ENCODE data around the gene INSIG1.

Gene INSIG1

DNA sequence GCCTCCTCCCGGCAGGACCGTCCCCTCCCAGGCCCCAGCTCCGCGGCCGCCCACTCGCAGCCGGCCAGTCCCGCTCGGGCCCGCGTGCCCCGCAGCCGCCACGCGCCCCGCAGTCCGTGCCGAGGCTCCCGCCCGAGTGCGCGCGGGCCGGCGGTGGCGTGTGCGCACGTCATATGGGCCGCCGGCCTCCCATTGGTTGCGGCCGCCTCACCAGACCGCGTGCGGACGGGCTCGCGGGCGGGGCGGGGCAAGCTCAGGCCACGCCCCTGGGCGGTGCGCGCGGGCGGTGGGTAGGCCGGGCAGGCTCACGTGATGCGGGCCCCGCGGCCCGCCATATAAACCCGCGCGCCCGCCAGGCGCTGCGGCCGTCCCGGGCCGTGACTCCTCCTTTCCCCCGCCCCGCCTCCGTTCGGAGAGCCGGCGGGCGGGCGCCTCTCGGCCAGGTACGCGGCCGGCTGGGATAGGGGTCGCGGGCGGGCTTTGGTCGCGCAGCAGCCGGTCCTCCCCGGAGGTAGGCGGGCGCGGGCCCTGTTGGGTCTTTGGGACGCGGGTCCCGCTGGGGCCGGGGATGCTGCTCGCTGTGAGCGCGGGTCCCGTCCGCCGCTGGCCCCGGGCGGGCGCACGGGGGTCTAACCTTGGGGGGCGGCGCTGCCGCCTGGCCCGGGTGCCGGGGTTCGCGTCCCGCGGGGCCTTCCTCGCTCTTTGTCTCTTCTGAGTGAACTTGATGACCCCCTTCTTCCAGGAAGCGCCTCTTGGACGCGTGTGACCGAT, at the start of gene INSIG1:
Gene INSIG1, plus strand, starts transcription at position 362 of the 771 bp plus-strand sequence. Its CDS starts 408 bp downstream, at position 770.
- peak; percentile 78 for DNase-seq

DNA sequence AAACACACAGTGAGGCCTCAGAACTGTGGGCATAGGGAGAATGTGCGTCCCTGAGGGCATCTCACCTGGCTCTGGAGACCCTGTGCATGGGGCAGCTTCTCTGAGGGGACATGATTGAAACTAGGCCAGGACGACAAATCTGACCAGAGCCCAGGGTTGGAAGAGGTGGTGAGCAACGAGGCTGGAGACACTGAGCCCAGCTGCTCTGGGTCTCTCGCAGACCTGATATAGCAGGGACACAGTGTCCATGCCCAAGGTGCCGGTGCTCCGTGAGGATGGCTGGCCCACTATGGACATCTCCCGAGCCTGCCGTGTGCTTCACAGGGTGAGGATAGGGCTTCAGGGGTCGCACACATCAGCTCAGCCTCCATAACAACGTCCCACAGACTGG, 49.3 kb upstream of the INSIG1 start:
- DNase-seq: no peak

DNA sequence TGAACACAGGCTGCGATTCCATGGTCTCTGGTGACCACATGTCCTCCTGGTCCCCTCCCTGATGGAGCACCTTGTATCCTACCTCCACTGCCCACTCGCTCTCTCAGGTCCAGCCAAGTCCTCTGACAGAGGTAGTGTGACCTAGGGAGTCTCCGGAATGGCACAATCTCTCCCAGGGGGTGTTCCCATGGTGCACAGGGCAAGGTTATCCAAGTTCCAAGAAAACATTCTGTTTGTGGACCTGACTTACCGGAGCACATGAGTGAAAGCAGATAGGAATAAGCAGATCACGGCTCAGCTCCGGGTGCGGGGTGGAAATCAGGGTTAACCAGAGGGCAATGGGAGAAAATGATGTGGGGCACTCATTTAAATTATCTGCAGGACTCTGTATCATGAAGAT, 45.8 kb upstream of the INSIG1 start:
- no peak for DNase-seq

DNA sequence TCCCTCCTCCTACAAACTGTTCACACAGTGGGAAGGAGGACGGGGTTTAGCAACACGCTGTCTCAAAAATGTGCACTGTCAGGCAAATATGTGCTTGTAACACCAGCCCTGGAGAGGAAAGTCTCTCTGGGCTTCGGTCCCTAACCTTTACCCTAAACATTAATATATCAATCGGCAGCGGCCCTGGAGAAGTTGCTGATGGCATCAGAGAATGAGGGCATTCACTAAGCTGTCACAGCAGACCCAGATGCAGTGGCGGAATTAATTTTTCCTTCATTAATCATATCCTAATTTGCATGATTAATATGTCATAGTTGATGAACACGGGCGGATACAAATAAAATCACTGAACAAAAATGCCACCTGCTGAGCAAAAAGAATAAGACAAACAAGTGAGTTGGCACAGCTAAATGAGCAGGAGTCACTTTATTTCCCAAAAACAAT, 45.2 kb upstream of the INSIG1 start:
- no peak for DNase-seq

DNA sequence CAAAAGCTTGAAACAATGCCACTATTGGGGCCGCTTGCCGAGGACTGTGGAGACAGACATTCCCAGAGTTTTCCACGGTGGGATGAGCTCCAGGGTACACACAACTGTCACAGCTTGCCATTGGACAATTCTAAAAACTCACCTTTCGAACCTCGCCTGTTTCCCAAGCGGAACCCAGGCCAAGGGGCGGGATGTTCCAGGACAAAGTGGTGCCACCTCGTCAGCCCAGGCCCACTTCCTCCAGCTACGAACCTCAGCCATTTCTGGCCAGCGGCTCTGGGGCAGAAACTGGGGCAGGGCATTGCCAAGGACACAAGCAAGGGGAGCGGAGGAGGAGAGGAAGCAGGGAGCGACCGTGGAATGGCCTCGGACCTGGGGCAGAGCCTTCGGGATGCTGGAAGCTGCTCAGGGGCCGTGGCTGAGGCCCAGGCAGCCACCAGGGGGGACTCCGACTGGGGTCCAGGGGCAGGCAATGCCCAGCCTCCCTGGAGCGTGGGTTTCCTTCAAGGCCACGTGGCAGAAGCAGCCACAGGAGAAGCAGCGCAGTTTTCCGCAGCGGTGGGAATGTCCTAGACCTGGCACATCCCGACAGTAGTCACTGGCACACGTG, 44.7 kb upstream of the INSIG1 start:
- DNase-seq: no peak

DNA sequence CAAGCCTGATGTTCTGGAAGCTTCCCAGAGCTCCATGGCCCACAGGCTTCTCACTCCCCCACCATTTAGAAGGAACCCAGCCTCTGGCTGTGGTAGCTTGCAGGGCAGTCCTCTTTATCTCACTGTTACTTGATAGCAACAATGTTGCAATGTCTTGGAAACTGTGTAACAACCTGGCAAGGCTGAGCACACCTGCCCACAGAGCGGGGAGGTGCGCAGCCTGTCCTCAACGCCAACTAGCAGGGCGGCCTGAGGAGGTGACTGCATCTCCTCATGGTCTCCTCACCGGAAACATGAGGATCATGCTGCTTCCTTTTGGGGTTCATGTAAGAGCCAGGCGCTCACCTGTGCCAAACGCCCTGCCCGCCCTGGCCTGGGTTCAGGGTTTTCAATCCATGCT, 43.7 kb upstream of the INSIG1 start:
- DNase-seq: no peak

DNA sequence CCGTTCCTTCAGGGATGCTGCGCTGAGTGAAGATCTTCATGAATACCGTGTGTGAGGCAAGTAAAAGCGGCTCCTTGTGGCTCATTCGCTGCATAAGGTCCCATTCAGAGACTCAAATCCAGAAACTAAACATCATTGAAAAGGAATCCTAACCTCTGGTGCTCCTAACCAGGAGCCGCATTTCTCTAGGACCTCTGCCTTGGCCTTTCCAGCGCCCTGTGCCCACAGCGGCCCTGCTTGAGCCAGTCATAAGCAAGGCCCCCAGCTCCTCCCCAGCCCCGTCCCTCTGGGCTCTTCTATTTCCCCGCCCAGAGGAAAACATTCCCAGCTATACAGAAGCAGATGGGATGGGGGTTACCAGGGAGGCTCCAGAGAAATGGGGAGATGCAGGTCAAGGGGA, 42.6 kb upstream of the INSIG1 start:
- DNase-seq: no peak

DNA sequence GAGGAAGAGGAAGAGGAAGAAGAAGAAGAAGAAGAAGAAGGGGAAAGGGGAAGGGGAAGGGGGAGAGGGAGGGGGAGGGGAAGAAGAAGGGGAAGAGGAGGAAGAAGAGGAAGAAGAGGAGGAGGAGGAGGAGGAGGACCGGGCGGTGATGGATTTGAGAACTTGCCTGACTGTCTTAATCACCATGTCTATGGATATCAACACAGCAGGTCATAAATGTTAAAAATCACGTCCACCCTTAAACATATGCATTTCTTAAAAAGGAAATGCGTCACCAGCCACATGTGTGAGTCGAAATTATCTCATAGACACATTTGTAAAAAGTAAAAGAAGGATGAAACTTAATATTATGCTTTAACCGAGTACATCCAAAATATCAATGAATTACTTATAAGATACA, 42.1 kb upstream of the INSIG1 start:
- DNase-seq: no peak

DNA sequence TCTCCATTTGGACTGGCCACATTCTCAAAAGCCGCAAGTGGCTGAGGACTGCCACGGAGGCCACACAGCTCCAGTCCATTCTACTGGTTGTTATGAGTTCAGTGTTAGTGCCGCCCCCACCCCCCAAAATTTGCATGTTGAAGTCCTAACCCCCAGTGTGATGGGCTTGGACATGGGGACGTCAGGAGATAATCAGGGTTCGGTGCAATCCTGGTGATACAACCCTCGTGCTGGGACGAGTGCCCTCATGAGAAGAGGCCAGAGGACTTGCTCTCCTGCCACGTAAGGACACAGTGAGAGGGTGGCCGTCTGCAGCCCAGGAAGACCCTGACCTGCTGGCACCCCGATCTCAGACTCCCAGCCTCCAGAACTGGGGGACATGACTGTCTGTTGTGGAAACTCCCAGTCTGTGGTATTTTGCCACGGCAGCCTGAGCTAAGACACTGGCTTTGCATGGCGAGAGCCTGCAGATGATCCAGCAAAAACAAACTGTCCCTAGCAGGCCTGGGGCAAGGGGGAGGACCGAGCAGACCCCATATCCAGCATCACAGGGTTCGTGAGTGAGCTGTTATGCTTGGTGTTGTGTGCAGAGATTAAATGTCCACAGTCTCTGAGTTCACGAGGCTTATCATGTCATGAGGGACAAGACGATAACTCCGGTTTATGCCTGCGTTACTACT, 41.5 kb upstream of the INSIG1 start:
- no peak for DNase-seq

DNA sequence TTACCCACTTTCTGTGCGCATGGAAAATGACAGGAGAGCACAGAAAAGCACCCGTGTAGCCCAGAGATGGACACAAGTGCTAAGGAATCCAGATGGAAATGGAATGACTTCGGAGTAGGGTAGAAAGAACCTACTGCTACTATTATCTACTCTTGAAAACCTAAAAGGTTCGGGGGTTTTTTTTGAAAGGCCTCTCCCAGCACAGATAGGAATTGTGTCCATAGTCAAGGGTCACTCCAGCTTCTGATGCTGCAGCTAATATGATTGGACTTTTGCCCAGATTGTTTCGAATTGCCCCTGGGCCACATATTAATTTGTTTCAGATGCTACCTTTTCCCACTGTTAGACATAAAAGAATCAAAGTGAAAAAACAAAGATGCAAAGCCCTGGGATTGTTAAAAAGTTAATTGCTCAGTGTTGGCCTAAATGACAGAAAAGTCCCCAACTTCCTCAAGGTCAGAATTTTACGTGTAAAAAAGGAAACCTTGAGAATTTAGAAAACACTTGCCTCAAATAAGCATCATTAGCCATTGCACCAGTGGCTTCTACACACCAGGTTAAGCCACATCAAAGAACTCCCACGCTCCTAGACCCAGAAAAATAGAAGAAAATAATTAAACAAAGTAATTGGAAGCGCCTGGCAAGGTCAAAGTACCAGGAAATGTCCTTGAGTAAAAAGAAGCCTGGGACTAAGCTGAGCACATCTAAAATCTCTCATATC, 40.8 kb upstream of the INSIG1 start:
- DNase-seq: no peak

DNA sequence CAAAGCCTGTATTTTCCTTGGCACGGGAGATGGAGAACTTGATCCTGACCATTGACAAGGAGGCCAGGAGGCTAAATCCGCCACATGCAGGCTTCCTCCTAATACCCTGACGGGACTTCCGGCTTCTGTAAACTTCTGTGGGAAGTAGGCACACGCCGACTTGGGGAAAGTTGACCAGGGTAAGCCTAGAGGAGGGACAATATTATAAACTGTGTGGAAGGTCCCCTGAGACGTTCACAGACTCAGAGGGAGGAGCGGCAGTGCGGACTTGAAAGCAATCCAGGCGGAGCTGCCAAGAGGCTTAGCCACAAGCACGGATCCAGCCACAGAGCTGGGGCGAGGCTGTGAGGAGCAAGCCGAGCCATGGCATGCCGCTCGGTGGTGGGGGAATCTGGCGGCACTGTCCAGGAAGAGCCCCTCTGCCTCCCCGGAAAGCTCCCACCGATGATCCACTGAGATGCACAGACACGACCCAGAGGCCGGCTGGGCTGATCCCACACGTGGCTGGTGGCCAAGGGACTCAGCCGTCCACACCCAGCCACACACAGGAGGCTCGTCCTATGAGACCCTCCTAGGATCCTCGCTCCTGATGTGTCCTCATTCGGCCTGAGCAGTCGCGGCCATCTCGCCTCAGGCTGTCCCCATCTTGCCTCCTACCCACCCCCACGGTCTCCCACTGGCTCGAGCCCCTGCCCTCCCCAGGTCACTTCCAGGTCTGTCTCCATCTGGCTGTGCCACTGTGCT, 40.0 kb upstream of the INSIG1 start:
- no peak for DNase-seq

DNA sequence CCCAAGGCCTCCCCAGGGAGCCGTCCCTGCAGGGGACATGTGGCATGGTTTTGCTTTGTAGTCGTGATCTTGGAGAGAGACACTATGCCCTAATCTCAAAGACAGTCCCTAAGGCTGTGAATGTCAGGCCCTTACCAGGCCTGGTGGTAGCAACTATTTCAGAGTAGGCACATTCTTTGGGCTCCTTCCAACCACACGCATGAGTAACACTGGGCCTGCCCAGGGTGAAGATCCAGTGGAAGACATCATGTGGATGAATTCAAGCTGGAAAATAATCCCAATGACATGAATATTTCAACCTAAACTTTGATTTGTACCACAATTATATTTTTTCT, 39.5 kb upstream of the INSIG1 start:
- DNase-seq: no peak

DNA sequence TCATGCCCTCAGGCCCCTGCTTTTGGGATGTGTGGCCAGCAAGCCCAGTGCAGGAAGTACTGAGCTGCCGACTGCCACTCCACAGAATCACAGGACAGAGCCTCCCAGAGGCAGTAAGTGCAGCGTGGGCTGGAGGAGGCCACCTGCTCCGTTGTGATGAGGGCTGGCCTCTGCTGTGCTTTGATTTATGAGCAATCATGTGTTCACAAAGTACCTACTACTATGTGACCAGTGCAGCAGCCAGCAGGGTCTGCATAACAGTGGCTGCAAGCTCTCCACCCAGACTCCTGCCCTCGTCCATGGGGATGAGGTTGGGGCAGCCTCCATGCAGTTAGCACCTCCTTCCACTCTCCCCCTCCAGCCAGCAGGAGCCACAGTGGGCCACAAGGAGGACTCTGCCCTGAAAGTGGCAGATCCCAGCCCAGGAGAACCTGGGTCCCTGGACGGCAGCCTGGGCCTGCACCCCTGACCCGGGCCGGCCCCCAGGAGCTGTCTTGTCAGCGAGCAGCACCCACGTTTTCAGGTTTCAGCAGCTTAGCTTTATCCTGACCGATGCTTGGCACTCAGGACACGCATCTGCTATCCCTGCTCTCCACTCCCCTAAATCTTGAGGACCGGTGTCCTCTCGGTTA, 37.7 kb upstream of the INSIG1 start:
- DNase-seq: no peak

DNA sequence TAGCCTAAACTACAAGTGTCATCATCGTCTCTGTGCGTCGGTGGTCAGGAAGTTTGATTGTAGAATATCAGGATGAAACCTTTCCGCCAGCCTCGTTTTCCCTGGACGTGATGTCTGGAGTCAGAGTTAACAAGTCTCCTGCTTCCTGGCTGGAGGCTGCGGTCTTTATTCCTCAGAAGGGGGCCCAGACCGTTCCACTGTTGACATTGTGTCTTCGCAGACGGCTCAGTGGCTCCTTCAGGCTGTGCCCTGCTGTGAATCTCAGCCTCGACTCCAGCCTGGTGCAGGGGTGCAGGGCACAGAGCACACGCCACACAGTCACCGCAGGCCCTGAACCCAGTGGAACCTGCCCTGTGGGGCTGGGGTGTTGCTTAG, 37.2 kb upstream of the INSIG1 start:
- no peak for DNase-seq

DNA sequence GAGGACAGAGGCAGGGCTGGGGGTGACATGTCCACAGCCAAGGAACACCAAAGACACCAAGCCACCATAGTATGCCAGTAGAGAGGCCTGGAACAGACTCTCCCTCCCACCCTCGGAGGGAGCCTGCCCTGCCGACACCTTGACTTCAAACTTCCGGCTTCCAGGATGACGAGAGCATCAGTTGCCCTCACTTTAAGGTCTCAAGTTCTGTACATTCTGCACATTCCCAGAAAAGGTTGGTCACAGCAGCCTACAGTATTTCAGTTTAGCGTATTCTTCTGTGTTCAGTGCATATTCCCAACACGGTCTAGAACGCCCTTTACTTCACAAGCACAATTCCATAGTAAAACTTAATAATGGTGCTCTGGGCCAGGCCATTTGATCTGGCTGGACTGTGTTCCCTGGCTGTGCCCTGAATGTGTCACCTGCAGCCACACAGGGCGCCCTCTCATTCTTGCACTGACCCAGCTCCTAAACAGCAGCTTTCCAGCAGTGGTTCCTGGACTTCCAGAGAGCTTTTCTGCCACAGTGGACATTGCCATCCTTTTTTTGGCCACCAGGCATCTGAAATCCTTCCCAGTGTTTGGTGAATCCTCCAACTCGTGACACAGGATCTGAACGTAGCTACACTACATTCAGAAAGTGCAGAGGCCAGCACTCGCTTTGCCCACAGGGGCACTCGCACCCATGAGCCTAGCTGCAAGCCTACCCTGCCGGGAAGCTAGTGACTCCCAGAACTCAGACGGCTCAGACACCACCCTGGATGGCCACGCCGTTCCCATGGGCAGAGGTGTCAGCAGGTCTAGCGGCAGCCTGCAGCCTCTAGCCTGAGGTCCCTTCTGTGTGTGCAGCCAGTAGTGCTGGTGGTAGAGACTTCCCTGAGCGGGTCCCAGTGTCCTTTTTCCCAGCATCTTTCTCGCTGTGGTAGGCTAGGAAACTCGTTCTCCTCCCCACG, 36.4 kb upstream of the INSIG1 start:
- no peak for DNase-seq

DNA sequence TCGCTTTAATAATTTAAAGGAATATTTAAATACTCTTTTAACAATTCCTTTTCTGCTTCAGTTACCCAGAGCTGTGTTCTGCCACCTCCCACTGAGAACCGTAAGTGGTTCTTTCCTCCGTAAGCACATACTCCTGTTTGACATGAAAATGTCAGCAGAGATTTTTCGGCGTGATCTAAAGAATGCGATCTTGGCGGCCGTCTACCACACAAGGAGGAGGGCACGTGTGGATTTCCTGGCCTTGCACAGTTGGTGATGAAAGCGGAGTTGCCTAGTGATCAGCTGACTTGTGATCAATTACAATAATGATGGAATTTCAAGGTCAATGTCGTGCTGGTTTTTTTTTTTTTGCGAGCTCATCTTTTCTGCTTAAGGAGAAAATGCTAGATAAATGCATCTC, 35.6 kb upstream of the INSIG1 start:
- no peak for DNase-seq

DNA sequence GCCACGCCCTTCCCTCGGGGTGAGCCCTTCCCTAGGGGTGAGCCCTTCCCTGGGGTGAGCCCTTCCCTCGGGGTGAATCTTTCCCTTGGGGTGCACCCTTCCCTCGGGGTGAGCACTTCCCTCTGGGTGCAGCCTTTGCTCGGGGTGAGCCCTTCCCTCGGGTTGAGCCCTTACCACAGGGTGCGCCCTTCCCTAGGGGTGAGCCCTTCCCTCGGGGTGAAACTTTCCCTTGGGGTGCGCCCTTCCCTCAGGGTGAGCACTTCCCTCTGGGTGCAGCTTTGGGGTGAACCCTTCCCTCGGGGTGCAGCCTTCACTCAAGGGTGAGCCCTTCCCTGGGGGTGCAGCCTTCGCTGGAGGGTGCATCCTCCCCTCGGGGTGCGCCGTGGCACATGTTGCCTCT, 34.6 kb upstream of the INSIG1 start:
- DNase-seq: no peak

DNA sequence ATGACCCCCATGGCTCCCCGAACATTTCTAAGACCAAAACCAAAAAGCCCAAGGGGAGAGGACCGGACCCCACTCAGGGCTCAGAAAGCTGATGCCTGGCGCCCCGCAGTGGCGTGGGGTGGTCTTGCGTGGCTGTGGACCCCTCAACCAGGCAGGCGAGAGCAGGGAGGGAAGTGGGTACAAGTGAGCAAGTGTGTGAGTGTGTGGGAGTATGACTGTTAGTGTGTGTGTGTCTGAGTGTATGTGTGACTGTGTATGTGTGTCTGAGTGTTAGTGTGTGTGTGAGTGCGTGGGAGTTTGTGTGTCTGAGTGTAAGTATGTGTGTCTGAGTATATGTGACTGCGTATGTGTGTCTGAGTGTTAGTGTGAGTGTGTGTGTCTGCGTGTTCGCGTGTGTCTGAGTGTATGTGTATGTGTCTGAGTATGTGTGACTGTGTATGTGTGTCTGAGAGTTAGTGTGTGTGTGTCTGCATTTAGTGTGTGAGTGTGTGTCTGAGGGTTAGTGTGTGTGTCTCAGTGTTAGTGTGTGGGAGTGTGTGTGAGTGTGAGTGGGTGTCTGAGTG, 34.0 kb upstream of the INSIG1 start:
- no peak for DNase-seq

DNA sequence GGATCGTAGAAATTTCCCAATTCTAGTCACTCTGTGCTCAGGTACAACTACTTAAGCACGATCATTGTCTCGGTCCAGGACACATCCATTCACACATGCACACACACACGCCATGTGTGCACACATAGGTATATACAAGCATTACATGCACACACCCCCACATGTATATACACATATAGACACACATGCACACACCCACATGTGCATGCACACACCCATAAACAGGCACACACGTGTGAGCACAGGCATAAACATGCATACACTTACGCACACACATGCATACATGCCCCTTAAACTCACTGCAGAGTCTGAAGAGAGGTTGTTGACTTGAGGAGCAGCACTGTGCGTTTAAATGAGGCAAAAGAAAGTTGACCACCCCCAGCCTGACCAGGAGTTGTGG, 32.5 kb upstream of the INSIG1 start:
- no peak for DNase-seq

DNA sequence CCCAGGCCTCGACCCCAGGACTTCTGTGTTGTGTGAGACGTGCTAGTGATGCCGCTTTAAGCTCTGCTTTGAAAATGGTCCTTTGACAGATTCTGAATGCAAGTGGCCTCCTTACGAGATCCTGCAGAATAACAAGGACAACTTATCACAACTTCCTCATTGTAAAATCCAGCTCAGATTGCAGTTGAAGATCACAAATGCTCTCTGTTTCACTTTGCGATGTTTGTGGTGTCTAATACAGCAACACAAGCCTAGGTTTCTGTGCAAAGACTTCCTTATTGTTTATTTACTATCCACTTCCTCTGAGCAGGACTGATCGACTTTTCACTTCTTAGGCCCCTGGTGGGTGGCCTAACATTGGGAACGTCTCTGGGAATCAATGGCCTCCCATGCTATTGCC, 31.7 kb upstream of the INSIG1 start:
- no peak for DNase-seq

DNA sequence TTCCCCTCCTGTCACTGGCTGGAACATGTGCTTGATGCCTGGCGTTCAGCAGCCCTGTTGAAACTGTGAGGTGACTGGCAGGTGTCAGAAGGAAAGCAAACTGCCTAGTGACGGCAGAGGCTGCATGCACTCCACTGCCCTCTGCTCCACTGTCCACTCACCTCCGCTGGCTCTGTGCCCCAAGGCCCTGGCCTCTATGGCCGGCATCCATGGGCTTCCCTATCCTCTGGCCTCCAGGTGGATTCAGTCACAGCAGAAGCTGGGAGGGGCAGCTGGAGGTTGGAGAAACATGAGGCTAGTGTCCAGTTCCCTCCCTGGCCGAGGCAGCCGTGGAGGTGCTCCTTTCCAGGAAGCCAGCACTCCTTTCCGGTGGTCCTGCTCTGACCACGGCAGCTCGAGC, 31.2 kb upstream of the INSIG1 start:
- no peak for DNase-seq
